GM20000 (cell line): Measurements from ENCODE around the gene PSME3.
A peak's percentile ranks its signal among the peaks of the same experiment; 100 is the strongest.

Experiments
- DNase-seq: peaks from one replicate; pipeline ENCODE4 v3.0.0; 2012; ENCODE audit warnings: low spot score
- TF ChIP-seq, protein P1 (sequence below): IDR thresholded peaks from 2 replicates; pipeline ENCODE4 v1.5.1; 2012; ENCODE audit warnings: mild to moderate bottlenecking, control low read depth; ENCODE audit errors: extremely low read depth, missing control alignments

PSME3 gene, protein sequence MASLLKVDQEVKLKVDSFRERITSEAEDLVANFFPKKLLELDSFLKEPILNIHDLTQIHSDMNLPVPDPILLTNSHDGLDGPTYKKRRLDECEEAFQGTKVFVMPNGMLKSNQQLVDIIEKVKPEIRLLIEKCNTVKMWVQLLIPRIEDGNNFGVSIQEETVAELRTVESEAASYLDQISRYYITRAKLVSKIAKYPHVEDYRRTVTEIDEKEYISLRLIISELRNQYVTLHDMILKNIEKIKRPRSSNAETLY

DNA sequence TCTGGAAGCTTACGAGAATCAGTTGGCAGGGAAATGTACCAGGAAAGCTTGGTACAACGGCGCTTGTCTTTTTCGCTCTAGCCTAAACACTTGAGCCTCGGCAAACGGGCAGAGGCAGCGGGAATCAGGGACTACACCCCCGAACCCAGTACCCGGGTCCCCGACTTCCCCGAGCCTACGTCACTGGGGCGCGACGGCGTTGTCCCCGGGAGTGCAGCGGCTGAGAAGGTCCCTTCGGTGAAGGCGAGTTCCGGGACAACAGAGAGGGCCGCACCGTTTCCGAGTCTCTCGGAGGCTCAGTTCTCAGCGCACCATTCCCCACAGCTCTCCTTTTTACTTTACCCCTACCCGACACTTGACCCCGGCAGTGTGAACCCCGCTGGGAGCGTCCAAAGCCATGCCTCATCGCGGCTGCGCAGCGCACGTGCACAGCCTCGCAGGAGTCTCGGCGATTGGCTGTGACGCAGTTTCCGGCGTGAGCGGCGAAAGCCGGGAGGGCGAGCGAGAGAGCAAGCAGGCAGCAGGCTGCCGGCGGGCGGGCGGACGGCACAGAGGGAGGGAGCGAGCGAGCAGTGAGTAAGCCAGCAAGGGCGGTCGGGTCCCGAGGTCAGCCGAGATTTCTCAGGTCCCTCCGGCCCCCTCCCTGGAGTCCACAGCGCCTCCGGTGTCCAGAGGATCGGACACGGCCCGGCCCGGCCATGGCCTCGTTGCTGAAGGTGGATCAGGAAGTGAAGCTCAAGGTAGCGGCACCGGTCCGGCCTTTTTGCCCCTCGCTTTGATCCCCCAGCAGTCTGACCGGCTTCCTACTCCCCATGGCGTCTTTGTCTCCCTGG is at the start of gene PSME3:
Gene PSME3, plus strand, starts transcription at position 464 of the 833 bp plus-strand sequence. Its CDS starts 235 bp downstream, at position 699.
- TF ChIP-seq, protein P1, sequence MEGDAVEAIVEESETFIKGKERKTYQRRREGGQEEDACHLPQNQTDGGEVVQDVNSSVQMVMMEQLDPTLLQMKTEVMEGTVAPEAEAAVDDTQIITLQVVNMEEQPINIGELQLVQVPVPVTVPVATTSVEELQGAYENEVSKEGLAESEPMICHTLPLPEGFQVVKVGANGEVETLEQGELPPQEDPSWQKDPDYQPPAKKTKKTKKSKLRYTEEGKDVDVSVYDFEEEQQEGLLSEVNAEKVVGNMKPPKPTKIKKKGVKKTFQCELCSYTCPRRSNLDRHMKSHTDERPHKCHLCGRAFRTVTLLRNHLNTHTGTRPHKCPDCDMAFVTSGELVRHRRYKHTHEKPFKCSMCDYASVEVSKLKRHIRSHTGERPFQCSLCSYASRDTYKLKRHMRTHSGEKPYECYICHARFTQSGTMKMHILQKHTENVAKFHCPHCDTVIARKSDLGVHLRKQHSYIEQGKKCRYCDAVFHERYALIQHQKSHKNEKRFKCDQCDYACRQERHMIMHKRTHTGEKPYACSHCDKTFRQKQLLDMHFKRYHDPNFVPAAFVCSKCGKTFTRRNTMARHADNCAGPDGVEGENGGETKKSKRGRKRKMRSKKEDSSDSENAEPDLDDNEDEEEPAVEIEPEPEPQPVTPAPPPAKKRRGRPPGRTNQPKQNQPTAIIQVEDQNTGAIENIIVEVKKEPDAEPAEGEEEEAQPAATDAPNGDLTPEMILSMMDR: no peak
- DNase-seq: peak; percentile 90

DNA sequence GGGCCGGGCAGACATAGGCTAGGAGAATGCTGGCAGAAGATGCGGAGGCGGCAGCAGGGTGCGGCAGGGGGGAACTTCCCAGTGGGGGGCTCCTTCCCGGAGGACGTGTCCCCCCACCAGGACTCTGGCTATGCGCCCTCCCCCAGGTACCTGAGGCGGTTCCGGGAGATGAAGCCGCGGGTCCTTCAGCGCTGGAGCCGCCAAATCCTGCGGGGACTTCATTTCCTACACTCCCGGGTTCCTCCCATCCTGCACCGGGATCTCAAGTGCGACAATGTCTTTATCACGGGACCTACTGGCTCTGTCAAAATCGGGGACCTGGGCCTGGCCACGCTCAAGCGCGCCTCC is 49.4 kb upstream of the PSME3 start:
- no peak for DNase-seq
- TF ChIP-seq, protein P1: no peak

DNA sequence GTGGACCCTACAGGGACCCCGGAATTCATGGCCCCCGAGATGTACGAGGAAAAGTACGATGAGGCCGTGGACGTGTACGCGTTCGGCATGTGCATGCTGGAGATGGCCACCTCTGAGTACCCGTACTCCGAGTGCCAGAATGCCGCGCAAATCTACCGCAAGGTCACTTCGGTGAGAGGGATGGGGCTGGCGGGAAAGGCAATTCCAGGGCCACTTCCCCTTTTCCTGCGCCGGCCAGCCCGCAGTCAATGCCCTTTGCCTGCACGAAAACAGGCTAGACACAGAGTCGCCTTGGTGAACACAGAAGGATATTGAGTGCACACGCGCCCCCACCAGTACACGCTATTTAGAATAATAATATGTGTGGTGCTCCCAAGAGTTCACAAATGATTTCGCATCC is 48.8 kb upstream of the PSME3 start:
- DNase-seq: no peak
- TF ChIP-seq, protein P1: no peak

DNA sequence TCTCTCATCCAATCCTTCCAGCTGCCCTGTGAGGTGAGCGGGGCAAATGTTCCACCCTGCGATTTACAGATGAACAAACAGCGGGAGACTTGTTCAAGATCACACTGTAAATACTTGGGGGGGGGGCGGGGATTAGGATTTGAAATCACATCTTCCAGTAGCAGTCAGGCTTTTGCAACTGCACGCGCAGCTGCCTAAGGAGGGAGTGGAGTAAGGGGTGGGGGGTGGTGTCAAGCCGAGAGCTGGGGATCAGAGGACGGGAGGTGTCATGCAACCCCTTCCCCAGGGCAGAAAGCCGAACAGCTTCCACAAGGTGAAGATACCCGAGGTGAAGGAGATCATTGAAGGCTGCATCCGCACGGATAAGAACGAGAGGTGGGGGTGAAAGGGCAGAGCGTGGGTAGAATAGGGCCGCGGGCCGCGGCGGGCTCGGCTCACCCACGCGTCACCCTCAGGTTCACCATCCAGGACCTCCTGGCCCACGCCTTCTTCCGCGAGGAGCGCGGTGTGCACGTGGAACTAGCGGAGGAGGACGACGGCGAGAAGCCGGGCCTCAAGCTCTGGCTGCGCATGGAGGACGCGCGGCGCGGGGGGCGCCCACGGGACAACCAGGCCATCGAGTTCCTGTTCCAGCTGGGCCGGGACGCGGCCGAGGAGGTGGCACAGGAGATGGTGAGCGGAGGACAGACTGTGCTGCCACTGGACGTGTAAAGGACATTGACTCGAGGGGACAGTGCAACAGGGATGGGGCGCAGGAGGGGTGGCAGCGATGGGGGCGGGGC is 48.2 kb upstream of the PSME3 start:
- no peak for DNase-seq
- TF ChIP-seq, protein P1: no peak

DNA sequence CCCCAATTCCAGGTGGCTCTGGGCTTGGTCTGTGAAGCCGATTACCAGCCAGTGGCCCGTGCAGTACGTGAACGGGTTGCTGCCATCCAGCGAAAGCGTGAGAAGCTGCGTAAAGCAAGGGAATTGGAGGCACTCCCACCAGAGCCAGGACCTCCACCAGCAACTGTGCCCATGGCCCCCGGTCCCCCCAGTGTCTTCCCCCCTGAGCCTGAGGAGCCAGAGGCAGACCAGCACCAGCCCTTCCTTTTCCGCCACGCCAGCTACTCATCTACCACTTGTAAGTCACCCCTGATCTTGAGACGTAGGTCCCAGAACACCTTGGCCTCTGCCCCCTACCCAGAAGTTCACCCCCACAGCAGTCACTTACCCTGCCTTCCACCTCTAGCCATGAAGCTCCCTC is 45.9 kb upstream of the PSME3 start:
- DNase-seq: no peak
- TF ChIP-seq, protein P1: no peak

DNA sequence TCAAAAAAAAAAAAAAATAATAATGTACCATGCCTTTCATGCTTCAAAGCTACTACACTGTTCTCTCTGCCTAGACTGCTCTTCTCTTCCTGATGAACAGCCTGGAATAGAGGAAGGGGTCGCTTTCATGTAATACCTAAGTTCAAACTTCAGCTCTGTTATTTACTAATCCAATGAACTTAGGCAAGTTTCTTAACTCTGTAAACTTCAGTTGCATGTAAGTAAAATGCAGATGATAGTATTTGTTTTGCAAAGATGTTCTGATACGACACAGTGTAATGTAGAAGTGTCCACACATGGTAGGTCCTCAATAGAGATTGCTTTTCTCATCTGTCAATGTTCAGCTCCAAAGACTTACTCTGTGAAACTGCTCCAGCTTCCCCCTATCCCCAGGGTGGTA is 41.2 kb upstream of the PSME3 start:
- TF ChIP-seq, protein P1: no peak

DNA sequence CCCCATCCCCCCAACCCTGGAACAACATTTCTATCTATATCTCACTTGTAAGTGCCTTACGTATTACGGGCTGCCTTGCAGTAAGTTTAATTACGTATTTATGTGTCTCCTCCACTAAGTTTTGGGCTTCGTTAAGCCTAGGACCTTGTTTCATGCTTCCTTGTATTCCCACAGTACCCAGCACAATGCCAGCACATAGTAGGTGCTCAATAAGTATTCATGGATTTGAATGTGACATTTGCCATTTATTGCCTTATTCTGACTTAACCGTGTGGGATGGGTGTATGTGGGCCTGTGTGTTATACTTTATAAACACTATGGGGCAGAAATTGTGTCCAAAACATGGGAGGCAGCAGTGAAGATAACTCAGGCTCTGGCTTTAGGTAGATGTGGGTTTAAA is 40.7 kb upstream of the PSME3 start:
- no peak for DNase-seq
- TF ChIP-seq, protein P1: no peak

More for the DNA sequence above, 41.2 kb upstream of the PSME3 start:
- DNase-seq: no peak
